H1 (cell line): ENCODE data around the gene RND3. TPM values are rescaled to one million over a fixed set of nuclear protein-coding genes. Genes with fewer than 3 reads are reported as not detected.

Source experiments
- CTCF ChIA-PET: fragments of 300-600 bp; sonication (Branson Sonifier 250); formaldehyde crosslinking; loops from one replicate; lab custom pipeline; 2021; ENCODE audit not compliant: partially characterized antibody; lab: Charles Lee
- POLR2A ChIA-PET: fragments of 300-600 bp; sonication (Branson Sonifier 250); formaldehyde crosslinking; loops from one replicate; lab custom pipeline; 2021; ENCODE audit warnings: inconsistent platforms; ENCODE audit not compliant: partially characterized antibody; lab: Charles Lee
- DNase-seq, 2 experiments: peaks; one replicate each; pipeline versions ENCODE4 v3.0.0 to v3.0.0-alpha.2; 2010 to 2022; ENCODE audit warnings: low spot score in 2 of 2, low read depth in 1 of 2, mixed read lengths in 1 of 2
- FAIRE-seq: peaks from 2 replicates; lab custom pipeline; 2011; peaks lifted over from hg19 to GRCh38; lab: Jason Lieb, UNC
- H2AFZ ChIP-seq: 2 replicates; pipeline ENCODE4 v1.8.1; 2012; ENCODE audit warnings: low read length, inconsistent platforms
- H2AK5ac ChIP-seq: 2 replicates; pipeline ENCODE4 v1.6.1; 2013; ENCODE audit warnings: low read depth, low read length
- H2BK120ac ChIP-seq: replicated peaks from 2 replicates; pipeline ENCODE3; 2013; ENCODE audit warnings: low read depth, low read length, inconsistent platforms
- H2BK12ac ChIP-seq: 2 replicates; pipeline ENCODE4 v1.6.1; 2013; ENCODE audit warnings: low read depth, low read length
- H2BK15ac ChIP-seq: 2 replicates; pipeline ENCODE4 v1.6.1; 2013; ENCODE audit warnings: low read length
- H2BK20ac ChIP-seq: 2 replicates; pipeline ENCODE4 v1.6.1; 2013; ENCODE audit warnings: low read length
- H2BK5ac ChIP-seq: 2 replicates; pipeline ENCODE4 v1.6.1; 2013; ENCODE audit warnings: low read depth, low read length
- H3K14ac ChIP-seq: 2 replicates; pipeline ENCODE4 v1.6.1; 2013; ENCODE audit warnings: inconsistent platforms; ENCODE audit not compliant: insufficient read length
- H3K18ac ChIP-seq: 2 replicates; pipeline ENCODE4 v1.6.1; 2013; ENCODE audit warnings: low read length; ENCODE audit errors: extremely low read depth
- H3K23ac ChIP-seq: 2 replicates; pipeline ENCODE4 v1.6.1; 2013; ENCODE audit warnings: inconsistent platforms; ENCODE audit not compliant: insufficient read length
- H3K23me2 ChIP-seq: 2 replicates; pipeline ENCODE4 v1.6.1; 2013; ENCODE audit warnings: low read depth, low read length
- H3K27ac ChIP-seq: 2 replicates; pipeline ENCODE4 v1.6.1; 2011; ENCODE audit warnings: low read depth, low read length, inconsistent platforms
- H3K27me3 ChIP-seq, 4 experiments: replicated peaks in 1 of 4; 1 replicate in 1 of 4; 2 replicates in 3 of 4; pipeline versions ENCODE4 v1.6.1 to v1.8.1; 2011 to 2013; ENCODE audit warnings: low read length in 3 of 4, mild to moderate bottlenecking in 3 of 4, inconsistent platforms in 2 of 4, mixed read lengths in 2 of 4, moderate library complexity in 1 of 4; ENCODE audit not compliant: control insufficient read depth in 3 of 4, insufficient read depth in 3 of 4; ENCODE audit errors: extremely low read depth in 1 of 4
- H3K36me3 ChIP-seq, 4 experiments: 2 replicates each; pipeline versions ENCODE4 v1.6.1 to v1.8.1; 2011 to 2013; ENCODE audit warnings: mild to moderate bottlenecking in 4 of 4, low read length in 3 of 4, moderate library complexity in 2 of 4, control low read depth in 1 of 4, inconsistent platforms in 1 of 4; ENCODE audit not compliant: insufficient read depth in 4 of 4, control insufficient read depth in 2 of 4
- H3K4ac ChIP-seq: replicated peaks from 2 replicates; pipeline ENCODE3; 2013; ENCODE audit warnings: low read length, low read depth, mixed read lengths, inconsistent platforms; ENCODE audit not compliant: insufficient read length
- H3K4me1 ChIP-seq, 4 experiments: replicated peaks in 1 of 4; 1 replicate in 1 of 4; 2 replicates in 3 of 4; pipeline versions ENCODE4 v1.6.1 to v1.8.1; 2011 to 2013; ENCODE audit warnings: low read length in 3 of 4, inconsistent platforms in 2 of 4, mixed read lengths in 1 of 4; ENCODE audit not compliant: insufficient read depth in 4 of 4, control insufficient read depth in 3 of 4
- H3K4me2 ChIP-seq, 2 experiments: 2 replicates each; pipeline versions ENCODE4 v1.6.1 to v1.8.1; 2011 to 2013; ENCODE audit warnings: low read depth in 2 of 2, low read length in 2 of 2, control low read depth in 1 of 2, inconsistent platforms in 1 of 2, mild to moderate bottlenecking in 1 of 2; ENCODE audit not compliant: insufficient read depth in 1 of 2
- H3K4me3 ChIP-seq, 4 experiments: fragments of 200-600, 300-600 bp in 1 of 4; sonication (generic), shearing (Covaris generic), sonication (Bioruptor Twin) in 1 of 4; 2 replicates each; pipeline versions ENCODE4 v1.5.1 to v1.8.1; 2011 to 2016; ENCODE audit warnings: low read length in 4 of 4, low read depth in 3 of 4, control low read depth in 2 of 4, inconsistent platforms in 2 of 4, mild to moderate bottlenecking in 2 of 4, mixed read lengths in 1 of 4, moderate library complexity in 1 of 4; ENCODE audit not compliant: insufficient read depth in 2 of 4; ENCODE audit errors: extremely low read depth in 1 of 4
- H3K56ac ChIP-seq: replicated peaks from 2 replicates; pipeline ENCODE3; 2013; ENCODE audit warnings: low read depth, mild to moderate bottlenecking, mixed read lengths, low read length, inconsistent platforms; ENCODE audit not compliant: insufficient read length
- H3K79me1 ChIP-seq: 2 replicates; pipeline ENCODE4 v1.6.1; 2013; ENCODE audit warnings: low read depth, low read length, control low read depth
- H3K79me2 ChIP-seq, 2 experiments: 2 replicates each; pipeline versions ENCODE4 v1.6.1 to v1.8.1; 2012 to 2013; ENCODE audit warnings: low read length in 2 of 2, mild to moderate bottlenecking in 2 of 2, inconsistent platforms in 1 of 2; ENCODE audit not compliant: insufficient read depth in 2 of 2, control insufficient read depth in 1 of 2
- H3K9ac ChIP-seq, 4 experiments: replicated peaks in 1 of 4; 1 replicate in 1 of 4; 2 replicates in 3 of 4; pipeline versions ENCODE4 v1.6.1 to v1.8.1; 2011 to 2013; ENCODE audit warnings: low read depth in 3 of 4, low read length in 3 of 4, control low read depth in 2 of 4, mild to moderate bottlenecking in 2 of 4, moderate library complexity in 2 of 4, inconsistent platforms in 1 of 4; ENCODE audit errors: extremely low read depth in 1 of 4
- H3K9me3 ChIP-seq, 2 experiments: 2 replicates each; pipeline versions ENCODE4 v1.6.1 to v1.8.1; 2012 to 2013; ENCODE audit warnings: mild to moderate bottlenecking in 2 of 2, moderate library complexity in 2 of 2, control low read depth in 1 of 2, inconsistent platforms in 1 of 2, low read depth in 1 of 2, low read length in 1 of 2, mixed read lengths in 1 of 2; ENCODE audit not compliant: insufficient read depth in 2 of 2
- H4K20me1 ChIP-seq, 2 experiments: replicated peaks in 1 of 2; 2 replicates each; pipeline versions ENCODE3 to v1.8.1; 2011 to 2013; ENCODE audit warnings: inconsistent platforms in 2 of 2, low read length in 2 of 2, mild to moderate bottlenecking in 1 of 2; ENCODE audit not compliant: insufficient read depth in 2 of 2, control insufficient read depth in 1 of 2
- H4K5ac ChIP-seq: 2 replicates; pipeline ENCODE4 v1.6.1; 2013; ENCODE audit warnings: low read length, low read depth, mixed read lengths, inconsistent platforms; ENCODE audit not compliant: insufficient read length
- H4K8ac ChIP-seq: 2 replicates; pipeline ENCODE4 v1.8.0; 2013; ENCODE audit warnings: mild to moderate bottlenecking, moderate library complexity, low read length, inconsistent platforms; ENCODE audit not compliant: insufficient read depth; ENCODE audit errors: extremely low read depth
- H4K91ac ChIP-seq: replicated peaks from 2 replicates; pipeline ENCODE3; 2013; ENCODE audit warnings: low read length, mixed read lengths, inconsistent platforms; ENCODE audit not compliant: insufficient read length
- BCL11A ChIP-seq, 2 experiments: IDR thresholded peaks; one replicate each; pipeline ENCODE4 v1.6.1; 2011; ENCODE audit warnings: low read depth in 2 of 2, low read length in 2 of 2, mild to moderate bottlenecking in 2 of 2
- CREB1 ChIP-seq: IDR thresholded peaks from 2 replicates; pipeline ENCODE4 v1.6.1; 2012; ENCODE audit warnings: inconsistent platforms
- NRF1 ChIP-seq: IDR thresholded peaks from 2 replicates; pipeline ENCODE4 v1.6.1; 2011; ENCODE audit warnings: mild to moderate bottlenecking, low read depth, low read length, improper control_type of control experiment
- WGBS, 2 experiments: shearing (Covaris generic) in 1 of 2; methylation state at CpG; one replicate each; pipeline versions ENCODE4 v1.1.6 to v1.1.7; 2013 to 2015; ENCODE audit warnings: low lambda C conversion rate in 2 of 2, mixed read lengths in 2 of 2, inconsistent platforms in 1 of 2, low coverage in 1 of 2, missing lambda C conversion rate in 1 of 2; ENCODE audit not compliant: insufficient replicate concordance in 2 of 2, insufficient coverage in 1 of 2, insufficient read length in 1 of 2; ENCODE audit errors: extremely low coverage in 1 of 2, missing lambda C conversion rate in 1 of 2; 5-methylcytosine and 5-hydroxymethylcytosine counted together
- polyA plus RNA-seq, 7 experiments: library from polyadenylated mRNA; depleted of rRNA in 3 of 7; stranded (reverse) in 5 of 7; unstranded in 2 of 7; fragments of >200 nt in 5 of 7; fragments of 200-250 nt in 2 of 7; gene quantifications; 1 replicate in 5 of 7; 2 replicates in 1 of 7; 4 replicates in 1 of 7; pipeline versions ENCODE4 v1.2.1 to v1.2.3, GENCODE V29; 2011 to 2013; ENCODE audit warnings: missing spikeins in 2 of 7, mixed read lengths in 2 of 7
- total RNA-seq: library from RNA; stranded (reverse); fragmentation: NEBNext Ultra II Directional; extraction: Animal tissue kit (Norgen Biotek cat#: 25700); gene quantifications from 2 replicates; pipeline ENCODE4 v1.2.1, GENCODE V29; 2021

Gene RND3
- total and polyA plus RNA-seq, 2 of the 8 experiments (the other 6 are each of a cell fraction or from before 2014, with no cell fraction given): 12.2 to 25.6 TPM

GRCh38 chr2:150472511-150472899, 15.0 kb downstream of the RND3 start:
- Histone ChIP-seq H3K27me3 (no peaks in the 10 kb centered on the region), H3K14ac (no peak overlapping the region), H3K36me3 (peaks cover 2 to 64% (median 45%) of the 10 kb centered on the region in 4 experiments; a peak in 7 of 8 replicates), H4K20me1 (peaks cover 3 to 12% of the 10 kb centered on the region in 2 experiments), H3K9ac (no peak overlapping the region), H4K8ac (no peak overlapping the region), H3K23me2 (no peaks in the 10 kb centered on the region), H3K79me2 (peaks cover 4 to 46% of the 10 kb centered on the region in 2 experiments), H3K4me3 (no peak overlapping the region), H2BK5ac (no peak overlapping the region), H3K18ac (no peak overlapping the region), H3K9me3 (no peaks in the 10 kb centered on the region), H2AK5ac (no peak overlapping the region), H3K23ac (no peak overlapping the region), H3K4me2 (no peak overlapping the region), H2BK15ac (no peak overlapping the region), H4K91ac (no peak overlapping the region), H2BK12ac (no peak overlapping the region), H2BK120ac (no peak overlapping the region), H3K79me1 (peaks cover 6% of the 10 kb centered on the region), H2AFZ (no peak overlapping the region), H3K4ac (no peak overlapping the region), H3K56ac (no peak overlapping the region), H3K27ac (no peak overlapping the region), H2BK20ac (no peak overlapping the region), H4K5ac (no peak overlapping the region), H3K4me1 (peaks cover 0 to 3% (median 2%) of the 10 kb centered on the region in 4 experiments; a peak in 3 of 7 replicates)
- DNase-seq (no peak), FAIRE-seq (no peak)
- TF ChIP-seq BCL11A (IDR thresholded peaks at IDR 0.05; ENCODE audit: low read depth in 2 of 2, low read length in 2 of 2) (no peak), CREB1 (no peak), NRF1 (no peak)
- POLR2A ChIA-PET: interaction anchor here (1.1 to 3.1 kb wide), 3 partner anchors 8 to 579 kb away, joined by 3 to 9 read pairs (median 6); no protein-coding TSS in a partner anchor
- CTCF ChIA-PET: interaction anchor here (2.8 kb wide), 1 partner anchor 766 kb away, joined by 7 read pairs; no protein-coding TSS in a partner anchor
- WGBS, 2 experiments: 100% methylated on average over 2 of the region's 2 CpGs; no CpG with 5 or more reads in 1 of the 2 experiments
